Measurements from ENCODE around the gene CLDN14.

Gene CLDN14

DNA sequence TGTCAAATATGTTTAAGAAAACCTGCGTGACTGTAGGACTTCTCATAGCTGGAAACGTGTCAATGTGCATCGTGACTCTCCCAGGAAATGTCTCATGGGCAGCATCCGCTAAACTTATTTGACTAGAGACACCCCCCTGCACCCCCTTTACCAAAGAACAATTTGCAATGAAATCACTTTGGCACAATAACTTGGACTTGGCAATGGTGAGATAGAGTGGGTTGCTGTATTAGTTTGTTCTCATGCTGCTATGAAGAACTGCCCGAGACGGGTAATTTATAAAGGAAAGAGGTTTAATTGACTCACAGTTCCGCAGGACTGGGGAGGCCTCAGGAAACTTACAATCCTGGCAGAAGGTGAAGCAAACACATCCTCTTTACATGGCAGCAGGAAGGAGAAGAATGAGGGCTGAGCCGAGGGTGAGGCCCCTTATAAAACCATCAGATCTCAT, 13.8 kb downstream of the CLDN14 start:
- DNase-seq = no peak

DNA sequence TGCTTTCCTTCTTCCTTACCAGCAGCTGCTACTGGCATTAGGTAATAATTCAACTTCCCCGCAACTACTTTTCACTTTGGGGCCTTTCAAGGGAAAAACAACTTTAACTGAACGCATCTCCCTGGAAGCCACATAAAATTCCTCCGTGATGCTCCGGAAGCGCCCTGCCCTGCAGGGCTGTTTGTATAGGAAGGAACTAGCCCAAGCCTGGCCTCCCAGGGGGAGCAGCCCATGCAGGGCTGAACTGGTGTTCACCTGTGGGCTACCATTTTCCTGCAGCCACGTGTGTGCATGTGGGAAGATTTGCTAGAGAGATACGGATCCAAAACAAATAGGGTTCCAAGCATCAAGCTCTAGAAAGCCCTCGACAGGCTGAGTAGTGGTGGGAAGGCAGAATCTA, 14.4 kb downstream of the CLDN14 start:
- no peak for DNase-seq

DNA sequence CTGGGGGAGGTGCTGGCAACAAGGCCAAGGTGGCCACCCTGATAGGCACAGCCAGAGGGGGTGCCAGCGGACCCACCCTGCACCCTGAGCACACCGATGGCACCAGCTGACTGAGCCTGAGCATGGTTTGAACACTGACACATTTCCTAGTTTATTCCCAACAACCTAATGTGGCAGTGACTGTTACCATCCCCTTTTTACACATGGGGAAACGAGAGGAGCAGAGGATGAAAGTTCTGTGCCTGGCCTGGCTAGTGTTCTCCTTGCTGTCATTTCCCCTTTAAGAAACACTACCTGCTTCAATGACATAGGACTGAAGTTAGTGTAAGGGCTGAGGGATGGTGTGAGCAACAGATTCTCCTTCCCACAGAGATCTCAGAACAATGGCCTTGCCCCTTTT, 15.3 kb downstream of the CLDN14 start:
- DNase-seq = no peak

DNA sequence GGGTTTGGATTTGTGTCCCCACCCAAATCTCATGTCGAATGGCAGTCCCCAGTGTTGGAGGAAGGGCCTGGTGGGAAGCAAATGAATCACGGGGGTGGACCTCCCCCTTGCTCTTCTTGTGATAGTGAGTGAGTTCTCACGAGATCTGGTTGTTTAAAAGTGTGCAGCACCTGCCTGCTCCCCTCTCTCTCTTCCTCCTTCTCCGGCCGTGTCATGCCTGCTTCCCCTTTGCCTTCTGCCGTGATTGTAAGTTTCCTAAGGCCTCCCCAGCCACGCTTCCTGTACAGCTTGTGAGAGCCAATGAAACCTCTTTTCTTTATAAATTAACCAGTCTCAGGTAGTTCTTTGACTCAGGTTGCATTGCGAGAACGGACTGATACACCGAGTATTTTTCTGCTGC, 15.9 kb downstream of the CLDN14 start:
- DNase-seq = no peak

DNA sequence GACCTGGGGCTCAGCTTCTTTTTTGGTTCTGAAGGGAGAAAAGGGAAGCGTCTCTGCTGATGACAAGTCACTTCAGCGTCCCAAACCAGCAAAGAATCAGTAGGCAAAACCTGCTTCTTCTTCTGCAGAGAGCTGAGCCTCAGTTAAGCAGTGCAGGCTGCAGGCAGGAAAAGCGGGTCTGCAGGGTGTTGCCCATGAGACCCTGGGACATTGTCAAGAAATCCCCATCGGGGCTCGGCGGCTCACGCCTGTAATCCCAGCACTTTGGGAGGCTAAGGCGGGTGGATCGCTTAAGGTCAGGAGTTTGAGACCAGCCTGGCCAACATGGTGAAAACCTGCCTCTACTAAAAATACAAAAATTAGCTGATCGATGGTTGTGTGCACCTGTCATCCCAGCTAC, 16.7 kb downstream of the CLDN14 start:
- DNase-seq = no peak

DNA sequence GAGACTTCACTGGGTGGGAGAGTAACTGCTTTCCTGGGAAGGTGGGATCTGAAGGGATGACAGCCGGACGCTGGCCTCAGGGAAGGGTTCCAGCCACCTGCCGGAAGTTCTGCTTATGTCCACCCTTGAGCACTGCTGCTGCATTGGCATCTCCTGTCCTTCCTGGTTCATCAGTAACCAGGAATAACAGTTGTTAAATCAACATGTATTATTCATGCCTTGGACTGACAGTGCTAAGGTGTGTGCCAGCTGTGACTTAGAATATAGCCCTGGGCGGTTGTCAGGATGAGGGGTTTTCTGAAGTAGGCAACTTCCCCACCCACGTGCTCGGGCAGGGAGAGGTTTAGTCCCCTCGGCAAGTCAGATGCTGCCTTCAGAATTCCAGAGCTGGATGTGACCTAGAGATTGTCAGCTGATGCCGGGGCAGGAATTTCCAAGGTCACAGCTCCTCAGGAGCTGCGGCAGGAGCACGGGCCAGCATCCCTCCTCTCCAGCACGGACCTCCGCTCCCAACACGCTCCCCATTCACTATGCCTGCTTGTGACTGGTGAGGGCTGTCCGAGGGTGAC, 17.9 kb downstream of the CLDN14 start:
- no peak for DNase-seq

DNA sequence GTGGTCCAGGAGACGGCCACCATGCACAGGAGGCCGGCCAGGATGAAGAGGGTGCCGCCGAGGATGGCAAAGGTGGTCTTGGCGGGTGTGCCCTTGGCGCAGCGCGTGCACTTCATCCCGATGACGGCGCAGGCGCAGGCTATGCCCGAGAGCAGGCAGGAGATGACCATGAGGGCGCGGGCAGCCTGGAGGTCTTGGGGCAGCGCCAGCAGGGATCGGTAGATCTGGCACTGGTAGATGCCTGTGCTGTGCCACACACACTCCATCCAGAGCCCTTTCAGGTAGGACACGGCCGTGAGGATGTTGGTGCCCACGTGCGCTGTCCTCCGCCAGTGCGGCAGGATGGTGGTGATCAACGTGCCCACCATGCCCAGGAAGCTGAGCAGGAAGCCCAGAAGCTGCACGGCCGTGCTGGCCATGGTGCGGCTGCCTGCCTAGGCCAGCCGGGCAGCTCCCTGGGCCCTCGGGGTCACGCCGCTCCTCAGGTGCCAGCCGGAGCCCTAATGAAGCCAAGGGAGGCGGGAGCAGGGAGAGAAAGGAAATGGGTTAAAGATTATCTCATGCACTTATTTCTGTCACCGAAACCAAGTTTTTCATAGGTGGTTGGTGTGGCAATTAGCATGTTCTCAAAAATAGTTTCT, 18.5 kb downstream of the CLDN14 start:
- no peak for DNase-seq

DNA sequence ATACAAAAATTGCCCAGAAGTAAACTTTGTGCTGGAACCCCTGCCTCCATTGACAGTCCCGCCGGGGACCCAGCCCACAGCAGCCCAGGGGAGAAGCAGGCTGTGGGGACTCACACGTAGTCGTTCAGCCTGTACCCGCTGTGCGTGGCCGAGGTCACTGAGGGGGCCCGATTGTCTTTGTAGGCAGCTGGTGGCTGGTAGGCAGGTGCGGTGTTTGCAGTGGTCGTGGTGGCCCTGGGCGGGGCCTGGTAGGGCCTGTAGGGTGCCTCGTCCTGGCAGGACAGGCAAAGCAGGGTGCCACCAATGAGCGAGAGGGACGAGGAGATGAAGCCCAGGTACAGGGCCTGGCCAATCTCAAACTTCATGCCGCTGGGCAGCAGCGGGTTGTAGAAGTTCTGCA, 19.1 kb downstream of the CLDN14 start:
- DNase-seq = no peak

DNA sequence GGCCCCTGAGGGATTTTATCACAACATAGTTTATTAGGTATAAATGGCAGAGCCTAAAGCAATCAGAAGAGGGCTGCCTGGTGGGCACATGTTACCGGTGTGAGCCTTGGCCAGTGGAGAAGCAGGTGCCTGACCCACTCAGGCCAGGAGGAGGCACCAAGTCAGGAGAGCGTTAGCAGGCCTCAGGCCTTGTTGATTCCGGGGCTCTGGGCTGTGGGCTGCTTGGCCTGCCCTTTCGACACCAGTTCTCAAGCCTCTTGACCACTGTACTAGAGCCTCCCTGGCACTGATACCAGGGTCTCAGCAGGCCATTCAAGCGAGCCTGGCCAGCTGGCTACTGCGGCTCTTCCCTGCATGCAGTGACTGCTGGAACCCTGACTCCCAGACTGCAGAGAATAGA, 20.8 kb downstream of the CLDN14 start:
- DNase-seq = no peak

DNA sequence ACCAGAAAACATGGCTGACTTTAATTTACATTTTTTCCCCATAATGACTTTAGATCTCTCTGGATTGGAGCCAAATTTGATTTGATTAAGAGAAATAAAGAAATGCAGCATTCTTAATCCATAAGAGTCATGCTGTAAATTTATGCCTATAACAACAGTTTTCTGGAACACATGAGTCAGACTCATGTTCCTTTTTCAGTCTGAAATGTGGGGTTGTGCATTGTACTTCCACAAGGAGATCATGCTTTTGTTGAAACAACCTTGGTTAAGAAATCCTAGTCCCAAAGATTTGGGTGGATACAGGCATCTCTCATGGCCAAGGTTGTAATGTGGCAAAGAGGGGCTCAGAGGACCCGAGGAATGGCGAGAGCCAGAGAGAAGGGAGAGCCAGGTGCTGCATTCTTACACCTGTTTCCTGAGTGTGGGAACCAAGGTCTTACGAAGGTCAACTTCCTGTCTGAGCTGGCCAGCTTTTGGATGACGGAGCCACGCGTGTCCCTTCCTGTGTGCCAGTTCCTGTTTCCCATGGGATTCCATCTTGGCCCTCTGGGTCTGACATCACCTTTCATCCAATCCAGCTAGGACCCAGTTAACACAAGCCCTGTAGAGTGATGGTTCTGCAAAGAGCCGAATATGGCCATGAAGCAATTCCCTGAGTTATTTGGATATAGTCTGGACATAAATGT, 23.1 kb downstream of the CLDN14 start:
- DNase-seq = no peak

DNA sequence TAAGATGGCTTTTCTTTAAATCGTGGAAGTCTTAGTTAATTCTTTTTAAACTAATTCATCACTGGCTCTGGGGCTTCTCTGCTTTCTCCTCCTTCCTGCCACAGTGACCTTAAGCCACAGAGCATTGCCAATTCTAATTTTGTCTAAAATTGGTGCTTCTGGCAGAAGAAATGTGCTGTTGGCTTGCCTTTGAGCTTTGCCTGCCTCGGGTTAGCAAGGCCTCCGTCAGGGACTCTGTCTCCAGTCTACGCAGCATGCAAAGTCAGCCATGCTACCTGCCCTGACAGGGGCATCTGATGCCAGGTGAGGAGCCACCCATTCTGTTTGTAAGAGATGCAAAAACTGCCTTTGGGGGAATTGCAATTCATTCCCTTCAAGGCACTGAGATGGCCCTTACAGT, 25.2 kb downstream of the CLDN14 start:
- DNase-seq = no peak

DNA sequence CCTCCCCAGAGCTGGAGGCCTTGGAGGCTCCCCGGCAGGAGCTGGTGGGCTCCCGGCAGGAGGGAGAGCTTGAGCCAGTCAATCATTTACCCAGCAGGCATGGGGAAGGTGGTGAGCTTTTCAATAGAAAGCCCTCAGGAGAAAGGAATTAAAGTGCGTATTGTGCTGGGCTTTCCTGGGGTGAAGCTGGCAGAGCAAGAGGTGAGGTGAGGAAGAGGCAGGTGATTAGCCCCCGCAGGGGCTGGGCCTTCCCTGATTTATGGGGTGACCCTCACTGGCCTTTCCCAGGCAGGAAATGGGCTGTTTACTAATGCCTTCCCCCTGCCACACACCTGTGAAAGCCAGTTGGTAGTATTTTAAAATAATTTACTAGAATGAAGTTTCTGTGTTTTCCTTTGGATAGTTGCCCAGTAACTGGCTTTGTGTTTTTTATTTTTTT, 25.8 kb downstream of the CLDN14 start:
- no peak for DNase-seq

DNA sequence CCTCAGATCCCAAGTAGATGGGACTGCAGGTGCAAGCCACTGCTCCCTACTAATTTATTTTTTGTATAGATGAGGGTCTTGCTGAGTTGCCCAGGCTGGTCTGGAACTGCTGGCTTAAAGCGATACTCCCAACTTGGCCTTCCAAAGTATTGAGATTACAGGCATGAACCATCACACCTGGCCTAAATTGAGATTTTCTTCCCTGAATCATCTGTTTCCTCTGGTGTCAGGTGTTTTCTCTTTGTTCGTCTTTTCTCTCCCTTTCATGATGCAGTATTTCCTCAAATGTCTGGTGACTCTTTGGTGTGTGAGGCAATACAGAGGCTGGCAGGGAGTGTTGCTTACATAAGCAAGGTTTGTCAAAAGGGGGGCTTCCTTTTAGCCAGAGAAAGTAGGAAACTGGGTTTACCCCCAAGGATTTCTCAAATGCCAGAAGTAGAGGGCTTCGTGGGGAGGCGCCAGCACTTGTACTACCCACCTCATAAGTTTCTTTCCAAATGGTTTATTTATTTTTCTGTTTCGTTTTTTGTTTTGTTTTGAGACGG, 27.6 kb downstream of the CLDN14 start:
- no peak for DNase-seq

DNA sequence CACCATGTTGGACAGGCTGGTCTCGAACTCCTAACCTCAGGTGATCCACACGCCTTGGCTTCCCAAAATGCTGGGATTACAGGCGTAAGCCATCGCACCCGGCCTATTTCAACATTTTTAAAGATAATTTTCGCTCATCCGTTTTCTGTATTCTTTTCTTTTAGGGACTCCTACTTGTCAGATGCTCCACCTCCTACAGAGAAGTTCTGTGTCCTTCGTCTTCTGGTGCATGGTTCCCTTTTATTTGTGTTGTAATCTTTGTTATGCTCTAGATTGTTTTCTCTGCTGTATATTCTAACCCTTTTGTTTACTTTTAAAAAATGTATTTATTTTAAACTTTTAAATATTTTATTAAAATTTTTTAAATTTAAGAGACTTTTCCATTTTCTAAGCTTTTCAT, 28.4 kb downstream of the CLDN14 start:
- DNase-seq = no peak

DNA sequence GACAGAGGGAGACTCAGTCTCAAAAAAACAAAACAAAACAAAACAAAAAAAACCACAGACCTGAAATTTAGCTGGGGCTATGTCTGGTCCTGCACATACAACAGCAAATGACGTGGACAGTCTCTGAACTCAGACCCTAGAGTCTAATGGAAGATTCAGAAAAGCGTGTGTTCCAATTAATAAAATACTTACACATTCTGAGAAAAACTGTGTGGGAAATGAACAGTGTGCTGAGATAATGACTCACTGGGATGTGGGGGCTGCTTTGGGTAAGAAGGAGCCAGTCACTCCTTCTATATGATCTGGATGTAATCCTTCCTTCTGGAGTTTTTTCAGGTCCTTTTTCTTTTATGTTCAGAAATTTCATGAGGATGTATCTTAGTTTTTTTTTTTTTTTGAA, 29.4 kb downstream of the CLDN14 start:
- no peak for DNase-seq

DNA sequence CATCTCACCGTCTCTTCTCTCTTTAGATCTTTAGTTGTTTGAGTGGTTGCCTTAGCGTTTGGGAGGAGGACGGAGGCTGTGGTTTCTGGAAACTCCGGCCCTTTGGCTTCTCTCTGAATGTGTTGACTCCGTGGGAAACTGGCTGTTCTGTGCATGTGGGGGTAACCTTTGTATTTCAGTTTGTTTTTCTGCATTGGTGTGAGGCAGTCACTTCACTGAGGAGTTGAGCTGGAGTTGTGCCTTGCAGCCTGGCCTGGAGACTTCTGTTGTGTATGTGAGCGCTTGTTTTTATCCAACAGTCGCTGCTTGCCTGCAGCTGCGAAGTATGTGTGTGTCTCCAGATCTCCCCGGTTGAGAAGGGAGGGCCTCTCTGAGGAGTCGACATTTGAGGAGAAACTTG, 33.6 kb downstream of the CLDN14 start:
- DNase-seq = no peak

DNA sequence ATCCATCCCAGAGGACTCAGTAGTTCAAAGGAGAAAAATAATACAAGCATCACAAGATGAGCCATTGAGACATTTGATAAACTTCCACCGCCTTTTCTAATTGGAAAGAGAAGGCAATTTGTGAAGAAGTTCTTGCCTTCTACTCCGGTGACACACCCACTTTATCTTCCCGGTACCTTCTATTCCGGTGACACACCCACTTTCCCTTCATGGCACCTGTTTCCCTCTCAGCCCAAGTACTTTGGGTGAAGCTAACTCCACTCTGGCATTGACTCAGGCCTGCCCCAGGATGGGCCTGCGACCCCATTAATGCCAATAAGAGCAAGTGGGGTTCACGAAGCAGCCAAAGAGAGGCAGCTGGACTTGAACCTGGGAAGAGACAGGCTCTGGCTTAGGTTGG, 38.2 kb downstream of the CLDN14 start:
- DNase-seq = no peak

DNA sequence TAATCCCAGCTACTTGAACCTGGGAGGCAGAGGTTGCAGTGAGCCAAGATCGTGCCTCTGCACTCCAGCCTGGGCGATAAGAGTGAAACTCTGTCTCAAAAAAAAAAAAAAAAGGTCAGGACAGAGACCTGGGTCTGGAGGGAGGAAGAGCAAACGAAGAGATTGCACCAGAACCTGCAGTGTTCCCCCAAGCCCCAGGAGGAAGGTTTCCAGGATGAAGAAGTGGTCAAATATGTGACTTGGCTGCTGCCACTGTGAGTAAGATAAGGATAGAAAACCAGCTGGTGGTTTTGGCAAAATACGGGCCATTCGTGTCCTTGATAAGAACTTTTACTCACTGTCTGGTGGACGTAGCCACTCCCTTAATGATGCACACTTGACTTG, 42.2 kb downstream of the CLDN14 start:
- DNase-seq = no peak

DNA sequence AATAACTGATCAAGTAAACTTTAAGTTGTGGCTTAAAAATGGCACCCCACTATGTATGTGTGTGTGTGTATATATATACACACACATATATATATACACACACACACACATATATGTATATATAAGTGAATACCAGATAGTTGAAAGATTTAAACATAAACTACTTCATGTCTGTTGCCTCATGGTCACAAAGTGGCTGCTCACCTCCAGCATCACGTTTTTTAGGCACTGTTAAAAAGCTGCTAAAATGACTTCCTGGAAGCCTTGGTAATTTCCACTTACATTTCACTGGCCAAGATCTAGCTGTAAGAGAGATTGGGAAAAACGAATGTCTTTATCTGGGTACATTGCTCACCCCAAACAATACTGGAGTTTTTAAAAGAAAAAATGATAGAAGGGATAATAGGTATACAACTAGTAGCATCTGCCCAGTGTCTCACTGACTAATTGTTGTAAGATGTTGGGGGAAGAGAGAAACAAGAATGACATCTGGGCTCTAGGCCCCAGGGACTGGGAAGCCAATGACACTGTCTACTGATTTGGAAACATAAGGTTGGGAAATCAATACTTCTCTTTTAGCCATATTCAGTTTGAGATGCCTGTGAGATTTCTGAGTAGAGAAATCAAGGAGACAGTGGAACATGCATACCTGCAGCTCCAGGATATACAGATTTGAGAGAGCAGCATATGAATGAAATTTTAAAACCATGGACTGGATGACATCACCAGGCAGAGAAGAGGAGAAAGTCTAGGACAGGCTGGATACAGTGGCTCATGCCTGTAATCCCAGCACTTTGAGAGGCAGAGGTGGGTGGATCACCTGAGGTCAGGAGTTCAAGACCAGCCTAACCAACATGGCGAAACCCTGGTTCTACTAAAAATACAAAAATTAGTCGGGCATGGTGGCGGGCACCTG, 42.8 kb downstream of the CLDN14 start:
- DNase-seq = no peak

DNA sequence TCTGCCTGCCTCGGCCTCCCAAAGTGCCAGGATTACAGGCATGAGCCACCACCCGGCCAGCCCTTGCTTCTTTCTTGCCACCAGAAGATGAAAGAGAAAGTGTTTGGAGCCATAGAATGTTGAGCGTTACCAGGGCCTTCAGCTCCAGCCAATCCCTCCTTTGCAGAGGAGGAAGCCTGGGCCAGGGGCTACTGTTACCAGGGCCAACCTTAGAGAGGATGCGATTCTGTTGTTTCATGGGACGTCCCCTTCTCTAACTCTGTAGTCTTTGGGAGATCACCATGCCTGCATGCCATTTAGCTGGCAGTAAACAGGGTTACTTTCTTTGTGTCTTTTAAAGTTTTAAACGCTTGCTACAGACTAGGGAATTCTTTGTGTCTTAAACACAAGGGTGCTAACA, 45.8 kb downstream of the CLDN14 start:
- no peak for DNase-seq

DNA sequence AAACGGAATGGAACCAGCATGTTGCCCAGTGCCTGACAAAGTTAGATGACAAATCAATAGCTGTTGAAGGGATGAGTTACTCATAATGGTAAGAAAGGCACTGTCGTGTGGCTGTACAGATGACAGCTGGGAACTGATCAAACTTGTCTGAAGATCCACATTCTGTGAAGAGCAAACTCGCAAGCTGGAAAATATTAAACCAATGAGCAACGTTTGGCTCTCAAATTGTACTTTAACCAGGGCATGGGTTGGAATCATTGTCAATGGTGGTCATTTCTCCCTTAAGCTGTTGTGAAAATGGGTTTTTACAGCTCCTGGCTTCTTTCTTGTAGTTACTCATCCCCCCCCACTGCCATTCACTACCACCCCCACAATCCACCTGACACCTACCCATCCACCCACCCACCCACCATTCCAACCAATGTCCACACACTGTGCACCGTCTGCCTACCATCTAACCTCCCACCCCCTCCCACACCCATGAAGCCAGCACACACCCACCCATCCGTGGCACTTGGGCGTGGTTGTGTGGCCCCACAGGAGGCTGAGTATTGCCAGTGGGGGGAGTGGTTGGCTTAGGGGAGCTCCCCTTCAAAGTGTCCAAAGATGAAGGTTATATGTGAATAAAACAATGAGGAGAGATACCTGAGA, 46.7 kb downstream of the CLDN14 start:
- no peak for DNase-seq

DNA sequence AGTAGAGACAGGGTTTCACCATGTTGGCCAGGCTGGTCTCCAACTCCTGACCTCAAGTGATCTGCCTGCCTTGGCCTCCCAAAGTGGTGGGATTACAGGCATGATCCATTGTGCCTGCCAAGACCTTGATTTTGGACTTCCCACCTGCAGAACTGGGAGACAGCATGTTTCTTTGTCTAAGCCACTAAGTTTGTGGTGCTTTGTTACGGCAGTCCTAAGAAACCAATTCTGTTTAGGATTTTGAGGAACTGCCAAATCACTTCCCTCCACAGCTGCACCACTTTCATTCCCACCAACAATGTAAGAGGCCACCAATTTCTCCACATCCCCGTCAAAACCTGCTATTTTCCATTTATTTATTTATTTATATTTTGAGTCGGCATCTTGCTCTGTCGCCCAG, 48.7 kb downstream of the CLDN14 start:
- DNase-seq = no peak

DNA sequence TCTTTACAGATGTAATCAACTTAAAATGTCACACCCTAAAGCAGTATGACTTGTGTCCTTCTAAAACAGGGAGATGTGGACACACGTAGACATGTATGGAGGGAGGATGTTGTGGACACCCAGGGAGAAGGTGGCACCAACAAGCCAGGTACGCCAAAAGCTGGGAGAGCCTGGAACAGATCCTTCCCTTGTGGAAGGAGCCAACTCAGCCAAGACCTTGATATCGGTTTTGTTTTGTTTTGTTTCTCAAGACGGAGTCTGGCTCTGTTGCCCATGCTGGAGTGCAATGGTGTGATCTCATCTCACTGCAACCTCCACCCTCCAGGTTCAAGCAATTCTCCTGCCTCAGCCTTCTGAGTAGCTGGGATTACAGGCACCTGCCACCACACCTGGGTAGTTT, 49.1 kb downstream of the CLDN14 start:
- no peak for DNase-seq

Measured in SIG-M5 (cell line).